Activated naive CD4-positive, alpha-beta T cell treated with Interleukin-2 at 50 U/mL for 16 hours (primary cell): Measurements from ENCODE around the gene CNTN4.

Experiments used
- DNase-seq: peaks from one replicate; pipeline ENCODE4 v3.0.0-alpha.2; 2020

Gene CNTN4

DNA sequence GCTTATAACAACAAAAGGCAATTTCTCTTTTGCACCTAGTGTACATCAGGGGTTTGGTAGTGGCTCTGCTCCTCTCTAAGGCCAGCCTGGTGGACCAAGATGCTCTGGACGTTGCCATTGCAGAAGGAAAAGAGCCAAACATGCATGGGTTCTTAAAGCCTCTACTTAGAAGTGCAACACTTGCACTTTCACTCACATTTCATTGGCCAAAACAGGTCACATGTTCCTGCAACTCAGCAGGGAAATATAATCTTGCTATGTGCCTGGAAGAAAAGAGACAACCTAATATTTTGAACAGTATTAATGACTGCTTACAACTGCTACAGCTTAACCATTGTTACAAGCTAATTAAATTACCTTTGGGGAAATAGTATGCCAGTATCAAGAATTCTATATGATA, 828.6 kb downstream of the CNTN4 start:
- DNase-seq: no peak

DNA sequence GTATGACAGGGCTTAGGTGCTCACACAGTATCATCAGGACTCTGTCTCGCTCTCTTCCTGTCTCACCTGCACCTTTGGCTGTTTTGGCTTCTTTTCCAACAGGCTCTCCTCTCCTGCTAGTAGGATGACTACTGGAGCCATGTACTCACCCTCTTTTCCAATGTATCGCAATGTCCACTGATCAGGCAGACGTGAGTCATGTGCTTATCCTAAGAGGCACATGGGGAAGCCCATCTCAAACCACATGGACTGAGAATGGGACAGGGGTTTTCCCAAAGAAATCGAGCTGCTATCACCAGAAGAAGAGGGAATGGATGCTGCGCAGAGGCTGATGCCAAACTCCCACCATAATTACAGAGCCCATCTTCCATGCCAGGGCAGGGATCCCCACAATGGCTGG, 830.9 kb downstream of the CNTN4 start:
- no peak for DNase-seq

DNA sequence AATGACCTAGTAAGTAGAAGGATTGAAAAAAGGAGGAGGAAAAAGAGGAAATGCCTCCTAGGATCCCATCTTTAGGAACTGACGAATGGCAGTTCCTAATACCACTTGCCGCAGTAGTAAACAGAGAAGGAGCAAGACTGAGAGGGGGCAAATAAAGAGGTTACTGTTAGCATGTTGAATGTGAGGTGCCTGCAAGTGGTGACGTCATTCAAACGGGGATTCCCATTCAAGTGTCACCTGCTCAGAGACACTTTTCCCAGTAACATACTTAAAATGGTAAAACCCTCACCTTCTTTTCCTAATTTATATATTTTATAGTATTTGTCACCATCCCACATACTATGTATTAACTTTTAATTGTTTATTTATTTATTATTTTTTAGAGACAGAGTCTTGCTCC, 832.6 kb downstream of the CNTN4 start:
- no peak for DNase-seq

DNA sequence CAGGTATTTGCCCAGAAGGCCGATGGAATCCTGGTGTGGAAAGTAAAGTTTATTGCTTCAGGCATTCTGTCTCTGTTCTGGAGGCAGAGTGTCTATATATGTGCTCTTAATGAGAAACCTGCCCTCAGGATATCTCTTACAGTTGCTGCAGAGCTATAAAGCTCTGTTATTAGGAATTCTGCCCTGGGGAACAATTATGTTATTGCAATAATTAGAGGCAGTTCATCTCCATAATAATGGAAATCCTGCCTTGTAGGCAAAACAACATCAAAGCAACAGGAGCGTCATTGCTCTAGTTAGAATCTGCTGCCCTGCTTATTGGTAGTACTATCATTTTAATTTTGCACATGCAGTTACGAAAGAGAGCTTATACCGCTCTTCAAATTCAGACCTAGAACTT, 835.9 kb downstream of the CNTN4 start:
- no peak for DNase-seq

DNA sequence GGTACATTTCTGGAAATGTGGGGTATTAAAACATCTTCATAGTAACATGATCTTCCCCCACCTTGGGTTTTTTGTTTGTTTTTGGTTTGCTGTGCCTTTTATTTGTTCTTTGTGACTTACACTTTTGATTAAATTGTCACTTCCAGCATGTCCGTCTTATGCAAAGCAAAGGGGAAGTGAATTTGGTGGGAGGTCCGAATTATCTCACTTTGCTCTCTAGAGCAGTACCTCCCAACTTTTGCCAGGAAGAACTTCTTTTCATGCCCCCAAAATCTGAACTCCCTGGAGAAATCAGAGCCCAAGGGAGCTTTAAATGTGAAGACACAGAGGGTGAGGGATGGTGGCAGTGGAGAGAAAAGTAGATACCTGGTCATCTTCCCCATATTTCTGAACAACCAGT, 838.4 kb downstream of the CNTN4 start:
- no peak for DNase-seq

DNA sequence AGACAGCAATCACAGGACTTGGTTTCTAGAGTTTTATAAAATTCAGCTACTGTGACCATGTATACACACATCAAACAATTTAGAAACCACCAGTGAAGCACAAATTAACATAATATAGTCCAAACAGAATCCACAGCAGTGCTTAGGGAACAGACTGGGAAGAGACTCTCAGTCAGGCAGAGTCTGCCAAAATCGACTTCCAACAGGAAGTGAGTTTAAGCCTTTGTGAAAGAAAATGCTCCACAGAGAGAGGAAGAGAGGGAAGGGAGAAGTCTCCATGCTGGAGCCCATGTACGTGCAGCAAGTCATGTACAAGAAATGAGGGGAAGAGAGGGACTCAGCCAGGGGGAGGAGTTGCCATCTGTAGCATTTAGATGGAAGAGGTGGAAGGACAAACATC, 838.9 kb downstream of the CNTN4 start:
- DNase-seq: no peak

DNA sequence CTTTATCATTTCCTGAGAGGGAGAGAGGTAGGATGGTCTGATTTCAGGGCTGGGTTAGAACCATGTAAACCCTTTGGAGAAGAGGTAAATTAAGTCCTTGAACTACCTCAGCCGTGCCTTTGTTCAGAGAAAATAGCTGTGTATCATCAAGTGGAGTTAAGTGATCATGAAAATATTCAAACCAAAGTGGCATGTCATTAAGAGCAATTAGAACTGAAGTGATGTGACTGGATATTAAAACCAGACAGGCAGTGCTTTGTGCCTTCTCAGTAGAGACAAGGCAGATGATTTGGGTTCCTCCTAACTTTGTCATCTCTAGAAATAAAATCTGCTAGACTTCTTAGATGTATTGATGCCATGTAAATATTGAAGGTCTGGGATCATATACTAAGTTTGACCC, 840.0 kb downstream of the CNTN4 start:
- DNase-seq: no peak

DNA sequence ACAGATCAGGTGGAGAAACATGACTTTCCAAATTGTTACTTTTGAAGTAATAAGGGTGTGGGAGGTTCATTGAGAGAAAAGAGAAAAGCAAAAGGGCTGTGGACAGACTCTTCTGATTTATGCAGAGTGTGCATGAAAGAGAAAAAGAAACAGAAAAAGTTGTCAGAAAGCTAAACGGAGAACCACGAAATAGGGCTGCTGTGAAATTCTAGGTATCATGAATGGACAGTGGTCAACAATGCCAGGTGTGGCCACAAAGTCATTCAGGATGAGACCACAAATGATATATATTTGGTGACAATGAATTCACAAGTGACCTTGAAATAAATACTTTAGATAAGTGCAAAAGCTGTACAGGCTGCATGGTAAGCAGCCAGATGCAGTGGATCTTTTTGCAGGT, 841.4 kb downstream of the CNTN4 start:
- DNase-seq: no peak

DNA sequence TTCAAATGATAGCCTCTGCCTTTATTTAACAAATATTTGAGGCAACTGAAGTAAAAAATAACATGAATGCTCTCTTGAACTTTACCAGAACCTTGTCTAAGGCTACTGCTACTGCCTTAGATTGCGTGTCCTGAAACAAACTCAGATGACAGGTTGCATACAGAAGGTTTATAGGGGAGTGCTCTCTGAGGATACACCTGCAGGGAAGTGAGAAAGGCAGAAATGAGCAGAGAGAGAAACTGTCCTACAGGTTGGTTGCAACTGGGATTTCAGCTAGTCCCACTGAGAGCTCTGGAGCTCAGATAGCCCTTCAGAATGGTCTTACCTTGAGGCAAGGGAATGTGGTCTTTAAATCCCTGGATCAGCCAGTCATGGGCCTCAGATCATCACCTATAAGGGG, 846.0 kb downstream of the CNTN4 start:
- DNase-seq: no peak

DNA sequence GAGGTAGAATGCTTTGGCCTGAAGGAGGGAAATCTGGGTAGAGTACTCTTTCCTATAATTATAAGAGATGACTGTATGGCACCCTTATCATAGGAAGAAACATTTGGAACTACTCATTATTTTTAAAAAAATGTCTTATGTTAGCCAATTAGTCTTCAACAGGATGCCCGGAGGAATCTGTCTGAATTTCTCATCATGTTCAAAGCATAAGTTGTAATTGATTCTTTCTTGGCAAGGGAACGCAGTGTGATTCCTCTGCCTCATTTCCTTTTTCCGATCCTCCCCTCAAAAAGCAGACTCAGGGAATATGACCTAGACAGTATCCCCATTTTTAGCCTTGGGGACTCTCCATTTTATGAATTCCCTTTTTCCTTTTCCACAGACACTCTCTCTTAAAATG, 846.5 kb downstream of the CNTN4 start:
- no peak for DNase-seq

DNA sequence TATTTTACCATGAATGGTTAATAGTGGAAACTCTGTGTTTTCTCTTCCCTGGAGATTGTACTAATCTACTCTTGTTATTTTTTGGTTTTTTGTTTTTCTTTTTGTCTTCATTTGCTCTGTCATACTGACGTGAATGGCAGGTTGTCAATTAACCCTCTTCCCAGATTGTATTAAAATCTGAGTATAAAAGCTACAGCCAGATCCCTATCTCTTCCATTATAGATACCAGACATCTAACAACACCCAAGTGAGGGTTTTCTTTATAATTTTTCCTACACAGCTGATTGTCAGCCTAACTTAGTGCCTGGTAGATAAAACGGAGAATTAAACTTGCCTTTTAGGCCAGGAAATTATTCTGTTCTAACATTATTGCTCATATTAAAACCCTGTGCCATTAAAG, 848.9 kb downstream of the CNTN4 start:
- DNase-seq: no peak

DNA sequence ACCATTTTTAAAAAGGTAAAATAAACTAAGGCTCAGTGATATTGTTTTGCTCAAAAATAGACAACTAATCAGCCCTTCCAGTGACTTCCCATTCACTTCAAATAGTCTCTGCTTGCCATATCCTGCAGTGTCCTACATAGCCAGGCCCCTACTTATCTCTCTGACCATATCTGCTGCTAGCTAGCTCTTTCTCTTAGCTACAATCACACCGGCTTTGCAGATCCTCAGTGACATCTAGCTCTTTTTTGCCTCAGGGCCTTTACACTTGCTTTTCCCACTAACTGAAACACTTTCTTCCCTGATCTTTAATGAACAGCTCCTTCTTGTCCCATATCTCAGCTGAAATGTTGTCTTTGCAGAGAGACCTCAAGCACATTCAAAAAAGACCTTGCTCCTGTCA, 850.2 kb downstream of the CNTN4 start:
- no peak for DNase-seq

DNA sequence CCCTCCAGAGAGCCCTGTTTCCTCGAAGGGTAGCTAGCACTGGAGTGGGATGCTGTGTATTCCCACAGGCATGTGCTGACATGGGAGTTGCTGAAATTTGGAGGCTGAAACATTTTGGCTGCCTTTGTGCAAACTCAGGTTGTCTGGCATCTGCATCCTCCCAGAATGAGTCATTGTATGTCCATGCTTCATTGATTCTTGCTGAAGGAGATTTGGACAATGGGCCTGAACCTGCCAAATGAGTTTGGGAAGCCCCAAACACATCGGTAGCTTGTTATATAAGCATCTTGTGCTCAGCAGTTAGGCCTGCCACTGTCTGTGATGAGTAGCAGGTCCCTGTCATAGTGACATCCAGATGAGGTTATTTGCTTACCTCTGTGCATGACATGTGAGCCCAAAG, 851.5 kb downstream of the CNTN4 start:
- DNase-seq: no peak

DNA sequence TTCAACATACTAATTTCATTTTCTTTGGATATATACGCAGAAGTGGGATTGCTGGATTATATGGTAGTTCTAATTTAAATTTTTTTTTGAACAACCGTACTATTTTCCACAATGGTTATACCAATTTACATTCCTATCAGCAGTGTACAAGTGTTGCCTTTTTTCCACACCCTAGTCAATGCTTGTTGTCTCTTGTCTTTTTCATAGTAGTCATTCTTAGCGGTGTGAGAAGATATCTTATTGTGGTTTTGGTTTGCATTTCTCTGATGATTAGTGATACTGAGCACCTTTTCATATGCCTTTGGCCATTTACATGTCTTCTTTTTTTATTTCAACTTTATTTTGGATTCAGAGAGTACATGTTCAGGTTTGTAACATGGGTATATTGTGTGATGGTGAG, 858.4 kb downstream of the CNTN4 start:
- no peak for DNase-seq

DNA sequence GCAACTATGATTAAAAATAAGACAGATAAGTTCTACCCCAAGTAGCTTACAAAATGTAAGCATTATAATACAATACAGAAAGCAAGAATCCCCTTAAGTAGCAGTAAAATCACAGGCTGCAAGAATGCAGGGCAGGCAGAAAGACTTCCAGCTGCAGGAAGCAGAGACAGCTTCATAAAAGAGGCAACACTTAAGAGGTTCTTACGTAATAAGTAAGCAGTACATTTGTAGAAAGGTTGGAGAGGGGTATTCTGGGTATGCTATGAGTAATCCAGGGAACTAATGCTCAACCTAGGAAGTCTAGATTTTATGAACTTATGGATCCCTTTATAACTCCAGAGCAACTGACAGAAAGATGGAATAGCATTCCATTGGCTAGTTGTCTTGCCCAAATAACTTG, 859.9 kb downstream of the CNTN4 start:
- DNase-seq: no peak

DNA sequence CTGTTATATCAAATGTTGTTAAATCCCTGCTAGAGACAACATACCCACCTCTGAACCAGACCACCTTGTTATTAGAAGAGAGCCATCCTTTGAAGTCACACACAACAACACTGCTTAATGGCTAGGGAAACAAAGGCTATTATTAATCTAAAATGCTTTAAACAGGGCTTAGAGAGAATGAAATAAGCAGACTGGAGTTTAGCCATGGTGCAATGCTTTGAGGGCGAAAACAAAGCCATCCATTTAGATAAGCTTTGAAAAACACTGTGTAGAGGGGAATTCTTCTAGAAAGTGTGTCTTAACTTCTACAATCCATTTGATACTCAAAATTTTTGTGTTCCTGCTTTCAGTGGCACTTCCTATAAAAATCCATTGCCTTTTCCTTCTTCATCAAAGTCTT, 862.9 kb downstream of the CNTN4 start:
- DNase-seq: no peak

DNA sequence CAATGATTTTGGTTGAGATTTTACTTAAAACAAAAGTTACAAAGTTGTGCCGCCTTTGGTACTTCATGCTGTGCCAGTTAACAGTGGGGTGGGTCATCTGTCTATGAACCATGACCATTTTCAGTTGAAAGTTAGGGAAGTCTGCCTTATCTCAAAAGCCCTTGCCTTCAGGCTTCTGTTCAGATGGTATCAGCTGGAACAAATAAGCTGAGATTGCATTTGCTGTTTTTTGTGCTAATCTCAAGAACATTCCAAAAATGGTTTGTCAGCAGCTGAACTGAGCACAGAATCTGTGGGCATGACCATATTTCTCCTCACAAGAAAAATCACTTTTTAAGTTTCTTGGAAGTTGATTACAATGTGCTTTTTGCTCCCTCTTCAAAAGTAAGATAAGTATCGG, 869.2 kb downstream of the CNTN4 start:
- DNase-seq: no peak

DNA sequence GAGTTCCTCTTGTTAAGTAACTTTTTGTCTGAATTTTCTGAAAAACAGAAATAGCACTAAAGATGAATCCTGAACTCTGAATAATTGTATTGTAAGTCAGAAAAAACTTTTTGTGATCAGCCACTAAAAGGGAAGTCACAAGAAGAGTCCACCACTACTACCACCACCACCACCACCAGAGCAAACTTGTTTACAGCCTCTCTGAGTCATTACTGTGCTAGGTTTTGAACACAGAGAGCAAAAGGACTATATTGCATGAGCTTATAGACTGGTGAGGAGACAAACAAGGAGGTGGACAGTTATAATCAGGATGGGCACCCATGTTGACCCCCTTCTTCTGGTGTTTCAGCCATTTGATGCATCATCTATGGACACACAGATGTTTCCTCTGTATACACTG, 869.8 kb downstream of the CNTN4 start:
- DNase-seq: no peak

DNA sequence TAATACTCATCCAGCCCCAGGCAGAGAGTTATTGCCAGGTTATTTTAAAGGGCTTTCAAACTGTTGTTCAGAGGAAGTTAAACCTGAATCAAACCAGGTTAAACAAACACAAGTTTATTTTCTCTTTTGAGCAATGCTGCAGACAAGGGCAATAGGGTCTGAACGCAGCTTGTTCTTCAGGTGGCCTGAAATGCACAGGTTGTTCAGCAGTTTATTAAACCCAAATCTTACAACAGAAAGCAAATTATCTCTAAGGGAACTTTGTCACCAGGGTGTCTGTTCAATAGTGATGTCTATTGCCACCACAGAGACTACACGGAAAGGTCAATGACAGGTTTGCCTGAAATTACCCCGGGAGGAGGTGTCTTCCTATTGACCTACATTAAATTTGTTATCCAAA, 877.5 kb downstream of the CNTN4 start:
- no peak for DNase-seq

DNA sequence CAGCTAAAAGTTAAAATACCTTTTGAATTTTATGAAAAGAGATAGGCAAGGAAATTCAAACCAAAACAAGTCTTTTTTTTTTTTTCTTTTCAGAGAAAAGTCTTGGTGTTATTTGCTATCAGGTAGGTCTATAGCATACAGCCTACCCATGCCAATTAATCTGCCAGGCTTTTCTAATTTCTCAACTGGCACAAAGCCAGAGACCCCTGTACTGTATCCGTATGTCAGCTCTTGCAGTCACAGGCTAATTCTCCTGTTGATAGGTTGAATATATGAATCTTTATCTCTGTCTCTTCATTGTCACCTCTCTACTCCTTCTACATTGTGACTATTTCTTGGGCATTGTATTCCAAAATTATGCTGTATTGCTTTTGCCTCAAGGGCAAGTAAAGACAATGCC, 878.1 kb downstream of the CNTN4 start:
- no peak for DNase-seq

DNA sequence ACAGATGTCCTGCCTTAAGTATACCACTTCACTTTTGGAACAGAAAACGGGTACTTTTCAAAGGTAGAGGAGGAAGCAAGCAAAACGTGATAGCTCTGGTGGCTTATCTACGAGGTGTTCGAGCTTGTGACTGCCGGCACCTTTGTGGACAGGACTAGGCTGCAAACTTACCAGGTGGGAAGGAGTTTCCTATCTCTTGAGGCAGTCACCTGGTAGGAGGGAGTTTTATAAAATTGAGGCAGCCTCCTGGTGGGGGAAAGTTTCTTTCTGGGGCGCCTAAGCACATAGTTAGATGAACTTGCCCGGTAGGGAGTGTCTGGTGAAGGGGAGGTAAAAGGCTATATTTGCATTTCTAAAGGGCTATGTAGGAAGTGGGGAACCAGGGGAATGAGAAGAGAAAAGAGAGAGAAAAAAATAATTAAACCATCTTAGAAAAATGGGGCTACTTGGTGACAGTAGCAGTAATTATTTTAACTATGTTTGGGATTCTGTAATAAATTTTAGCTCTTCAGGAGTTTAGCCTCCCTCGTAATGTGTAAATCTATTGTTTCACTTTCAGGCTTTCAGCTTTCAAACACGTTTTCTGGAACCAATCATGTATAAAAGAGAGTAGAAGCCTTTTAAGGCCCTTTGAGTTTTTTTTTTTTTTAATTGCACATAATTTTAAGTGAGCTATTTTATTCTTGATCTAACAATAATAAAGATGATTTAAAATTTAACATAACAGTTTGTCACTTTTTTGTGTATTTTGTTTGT, 880.5 kb downstream of the CNTN4 start:
- no peak for DNase-seq

DNA sequence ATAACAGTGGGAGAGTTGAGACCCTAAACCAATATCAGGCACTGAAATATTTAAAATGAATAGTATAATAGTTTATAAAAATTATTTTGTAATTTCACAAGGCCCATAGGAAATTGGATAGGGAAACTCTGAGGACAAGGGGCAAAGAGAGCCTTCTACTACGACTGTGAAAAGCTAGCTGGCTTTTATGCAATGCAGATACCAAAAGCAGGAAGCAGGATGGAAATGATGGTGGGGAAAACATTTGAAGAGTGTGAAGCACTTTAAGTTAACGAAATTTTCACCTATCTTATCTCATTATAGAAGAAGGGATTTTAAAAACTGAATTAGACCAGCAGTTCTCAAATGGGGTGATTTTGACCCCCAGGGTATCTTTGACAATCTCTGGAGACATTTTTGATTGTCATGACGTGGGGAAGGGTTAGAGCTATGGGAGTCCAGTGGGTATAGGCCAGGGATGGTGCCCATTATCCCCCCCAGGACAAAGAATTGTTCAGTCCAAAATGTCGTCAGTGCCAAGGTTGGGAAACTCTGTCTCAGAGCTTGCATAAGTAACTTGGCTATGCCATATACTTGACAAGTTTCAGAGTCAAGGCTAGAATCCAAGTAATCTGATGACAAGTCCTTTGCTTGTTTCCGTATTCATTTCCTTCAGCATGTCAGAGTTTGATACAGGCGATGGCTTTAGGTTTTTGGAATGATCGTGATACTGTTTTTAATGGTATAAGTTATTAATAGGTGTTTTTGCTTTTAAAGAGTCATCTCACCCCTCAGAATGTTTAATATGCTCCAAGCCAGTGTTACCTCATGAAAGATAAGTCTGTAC, 885.6 kb downstream of the CNTN4 start:
- DNase-seq: no peak

DNA sequence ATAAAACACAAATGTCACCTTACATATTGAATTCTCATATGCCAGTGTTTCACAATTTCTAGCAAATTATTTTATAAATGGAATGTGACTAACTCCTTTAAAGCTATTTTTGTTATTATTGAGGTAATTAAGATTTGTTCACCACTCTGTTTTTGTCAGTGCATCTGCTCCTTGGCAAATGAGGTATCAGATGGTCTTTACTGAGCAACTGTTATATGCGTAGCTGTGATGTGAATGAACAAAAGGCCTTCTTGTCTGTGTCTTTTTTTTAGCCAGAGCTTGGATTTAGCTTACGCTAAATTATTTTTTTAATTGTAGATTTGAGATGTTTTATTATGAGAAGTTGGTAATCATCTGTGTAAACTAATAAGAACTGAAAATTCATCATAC, 886.2 kb downstream of the CNTN4 start:
- no peak for DNase-seq

DNA sequence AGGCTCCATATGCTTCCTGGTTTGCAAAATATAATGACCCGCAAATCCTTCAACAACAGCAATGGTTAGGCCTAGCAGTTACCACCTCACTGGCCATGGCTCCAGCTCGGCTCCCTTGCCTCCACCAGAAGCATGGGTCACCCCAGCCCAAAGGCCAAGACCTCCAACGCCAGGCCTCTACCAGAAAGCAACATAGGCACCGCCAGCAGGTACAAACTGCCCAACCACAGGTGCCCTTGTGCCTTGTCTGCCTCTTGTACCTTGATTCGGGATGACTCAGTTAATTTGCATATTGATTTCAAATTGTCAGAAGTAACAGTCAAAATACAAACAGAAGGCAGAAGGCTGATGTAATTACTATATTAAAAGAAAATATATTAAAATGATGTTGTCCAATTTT, 886.8 kb downstream of the CNTN4 start:
- DNase-seq: no peak

DNA sequence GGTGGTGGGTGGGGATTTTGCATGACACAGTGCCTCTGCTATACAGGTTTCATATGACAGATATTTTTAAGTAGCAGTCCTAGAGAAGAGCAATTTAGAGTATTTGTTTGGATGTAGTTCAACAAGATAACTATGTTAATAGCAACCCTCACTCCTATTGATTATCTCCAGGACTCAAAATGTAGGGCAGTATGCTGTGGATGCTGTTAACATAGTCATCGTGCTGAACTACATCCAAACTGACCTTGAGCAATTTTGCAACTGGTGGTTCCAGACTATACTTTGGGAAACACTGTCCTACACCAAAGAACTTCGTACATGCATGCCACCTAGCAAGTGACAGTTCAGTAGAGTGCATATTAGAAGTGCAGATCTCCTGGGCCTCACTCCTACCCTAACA, 893.9 kb downstream of the CNTN4 start:
- DNase-seq: no peak
